NCI-H1694 treated with DMSO at 0.1 percent for 48 hours (cell line): ENCODE data around the gene DYSF.

ENCODE experiments used
- DNase-seq: peaks from one replicate; lab custom pipeline; 2025; lab: John Stamatoyannopoulos, UW

Gene DYSF

GRCh38 chr2:71727562-71727961 is 274.2 kb downstream of the DYSF start:
- no peak for DNase-seq

- no peak for DNase-seq
Observed at GRCh38 chr2:71728036-71728435, 274.7 kb downstream of the DYSF start.

- no peak for DNase-seq
Observed at GRCh38 chr2:71730785-71731383, 277.5 kb downstream of the DYSF start.

GRCh38 chr2:71734620-71735019 is 281.3 kb downstream of the DYSF start:
- no peak for DNase-seq

GRCh38 chr2:71735676-71736075 is 282.3 kb downstream of the DYSF start:
- no peak for DNase-seq
